Measurements from ENCODE around the gene CTDNEP1. TPM values are rescaled to one million over a fixed set of nuclear protein-coding genes. Genes with fewer than 3 reads are reported as not detected.
A peak's percentile ranks its signal among the peaks of the same experiment; 100 is the strongest.

Gene CTDNEP1
- total and polyA plus RNA-seq, 4 donors, result 11.0 to 28.6 (median 18.6) TPM

- TF ChIP-seq ATF3 (IDR thresholded peaks at IDR 0.05) (no peak), SP1 (IDR thresholded peaks at IDR 0.05) (peak; percentile 50), NR2F2 (IDR thresholded peaks at IDR 0.05) (no peak), ZBTB33 (IDR thresholded peaks at IDR 0.05) (no peak), RXRA (IDR thresholded peaks at IDR 0.05) (no peak)
- TF ChIP-seq, protein P1, sequence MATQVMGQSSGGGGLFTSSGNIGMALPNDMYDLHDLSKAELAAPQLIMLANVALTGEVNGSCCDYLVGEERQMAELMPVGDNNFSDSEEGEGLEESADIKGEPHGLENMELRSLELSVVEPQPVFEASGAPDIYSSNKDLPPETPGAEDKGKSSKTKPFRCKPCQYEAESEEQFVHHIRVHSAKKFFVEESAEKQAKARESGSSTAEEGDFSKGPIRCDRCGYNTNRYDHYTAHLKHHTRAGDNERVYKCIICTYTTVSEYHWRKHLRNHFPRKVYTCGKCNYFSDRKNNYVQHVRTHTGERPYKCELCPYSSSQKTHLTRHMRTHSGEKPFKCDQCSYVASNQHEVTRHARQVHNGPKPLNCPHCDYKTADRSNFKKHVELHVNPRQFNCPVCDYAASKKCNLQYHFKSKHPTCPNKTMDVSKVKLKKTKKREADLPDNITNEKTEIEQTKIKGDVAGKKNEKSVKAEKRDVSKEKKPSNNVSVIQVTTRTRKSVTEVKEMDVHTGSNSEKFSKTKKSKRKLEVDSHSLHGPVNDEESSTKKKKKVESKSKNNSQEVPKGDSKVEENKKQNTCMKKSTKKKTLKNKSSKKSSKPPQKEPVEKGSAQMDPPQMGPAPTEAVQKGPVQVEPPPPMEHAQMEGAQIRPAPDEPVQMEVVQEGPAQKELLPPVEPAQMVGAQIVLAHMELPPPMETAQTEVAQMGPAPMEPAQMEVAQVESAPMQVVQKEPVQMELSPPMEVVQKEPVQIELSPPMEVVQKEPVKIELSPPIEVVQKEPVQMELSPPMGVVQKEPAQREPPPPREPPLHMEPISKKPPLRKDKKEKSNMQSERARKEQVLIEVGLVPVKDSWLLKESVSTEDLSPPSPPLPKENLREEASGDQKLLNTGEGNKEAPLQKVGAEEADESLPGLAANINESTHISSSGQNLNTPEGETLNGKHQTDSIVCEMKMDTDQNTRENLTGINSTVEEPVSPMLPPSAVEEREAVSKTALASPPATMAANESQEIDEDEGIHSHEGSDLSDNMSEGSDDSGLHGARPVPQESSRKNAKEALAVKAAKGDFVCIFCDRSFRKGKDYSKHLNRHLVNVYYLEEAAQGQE (IDR thresholded peaks at IDR 0.05), result no peak
- Histone ChIP-seq H3K9me3 (ENCODE audit: control insufficient read depth in 4 of 4, low read length in 3 of 4) (no peaks in the 10 kb centered on the region), H3K27me3 (ENCODE audit: control insufficient read depth in 4 of 4, insufficient read depth in 4 of 4, low read length in 3 of 4) (no peaks in the 10 kb centered on the region), H3K4me1 (ENCODE audit: control insufficient read depth in 4 of 4, insufficient read depth in 4 of 4, low read length in 3 of 4) (peaks cover 0 to 2% (median 0%) of the 10 kb centered on the region in 4 donors), H3K36me3 (ENCODE audit: control insufficient read depth in 4 of 4, insufficient read depth in 3 of 4, low read depth in 1 of 4, low read length in 3 of 4) (no peaks in the 10 kb centered on the region), H3K9ac (ENCODE audit: low read depth in 1 of 2, low read length in 2 of 2) (peak overlapping the region in 1 of 2 donors; percentile 38), H3K27ac (ENCODE audit: low read depth in 1 of 2, low read length in 2 of 2) (peak overlapping the region in 1 of 2 donors; percentile 49), H3K4me3 (ENCODE audit: low read depth in 1 of 3, low read length in 3 of 3) (peak overlapping the region; percentile 45 to 58 (median 48))
- WGBS, result 7% methylated on average over 34 of the region's 34 CpGs
- peak; percentile 82 for DNase-seq (ENCODE audit: low spot score)
Observed at GRCh38 chr17:7204828-7205461, 46.6 kb downstream of the CTDNEP1 start.

DNA sequence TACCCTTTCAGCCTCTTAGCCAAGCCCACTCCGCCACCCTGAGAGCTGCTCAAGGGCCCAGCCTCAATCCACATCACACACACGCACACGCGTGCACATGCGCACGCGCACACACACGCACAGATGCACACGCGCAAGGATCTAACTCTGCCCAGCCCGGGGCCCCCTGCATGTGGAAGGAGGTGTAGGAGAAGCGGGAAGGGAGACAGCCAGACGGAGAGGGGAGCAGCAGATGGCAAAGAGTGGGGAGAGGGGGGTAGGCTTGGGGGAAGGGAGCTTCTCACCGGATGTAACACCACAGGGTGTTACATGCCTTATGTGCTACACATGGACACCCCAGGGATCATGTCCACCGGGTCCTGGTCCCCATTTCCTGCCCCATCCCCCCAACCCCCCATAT is 47.2 kb downstream of the CTDNEP1 start:
- H3K4me1 ChIP-seq (ENCODE audit: control insufficient read depth in 4 of 4, insufficient read depth in 4 of 4, low read length in 3 of 4), result peaks cover 0 to 2% (median 0%) of the 10 kb centered on the region in 4 donors
- TF ChIP-seq RAD21 (IDR thresholded peaks at IDR 0.05) (no peak), HNF4A (conservative IDR thresholded peaks at IDR 0.05) (no peak), CTCF (IDR thresholded peaks at IDR 0.05; ENCODE audit: low read depth, low read length, missing input control) (no peak), FOXA2 (IDR thresholded peaks at IDR 0.05) (no peak), GABPA (IDR thresholded peaks at IDR 0.05 in 1 of 2, conservative IDR thresholded peaks at IDR 0.05 in 1 of 2) (no peak), JUND (IDR thresholded peaks at IDR 0.05) (no peak), RXRA (IDR thresholded peaks at IDR 0.05) (no peak), HNF4G (IDR thresholded peaks at IDR 0.05) (no peak), EGR1 (IDR thresholded peaks at IDR 0.05; ENCODE audit: low read depth in 2 of 2) (no peak)
- TF ChIP-seq, protein P1 (IDR thresholded peaks at IDR 0.05), result no peak

More for the DNA sequence above, 47.2 kb downstream of the CTDNEP1 start:
- Histone ChIP-seq H3K36me3 (ENCODE audit: control insufficient read depth in 4 of 4, insufficient read depth in 3 of 4, low read depth in 1 of 4, low read length in 3 of 4) (no peaks in the 10 kb centered on the region), H3K4me3 (ENCODE audit: low read depth in 1 of 3, low read length in 3 of 3) (no peak overlapping the region), H3K27ac (ENCODE audit: low read depth in 1 of 2, low read length in 2 of 2) (no peak overlapping the region), H3K27me3 (ENCODE audit: control insufficient read depth in 4 of 4, insufficient read depth in 4 of 4, low read length in 3 of 4) (no peaks in the 10 kb centered on the region), H3K9me3 (ENCODE audit: control insufficient read depth in 4 of 4, low read length in 3 of 4) (no peaks in the 10 kb centered on the region), H3K9ac (ENCODE audit: low read depth in 1 of 2, low read length in 2 of 2) (no peak overlapping the region)
- DNase-seq (ENCODE audit: low spot score), result no peak
- WGBS, result 87% methylated on average over 15 of the region's 15 CpGs
